IMR-90 (cell line): ENCODE data around the gene HEPHL1. TPM values are rescaled to one million over a fixed set of nuclear protein-coding genes. Genes with fewer than 3 reads are reported as not detected.
A peak's percentile ranks its signal among the peaks of the same experiment; 100 is the strongest.

ENCODE experiments used
- ATAC-seq: fragments of 200-7000 bp; cut with Tn5 transposase; 2 replicates; pipeline ENCODE4 v1.9.1; 2020; ENCODE audit warnings: low read depth, mild to moderate bottlenecking, moderate library complexity
- BruUV-seq: library from RNA; stranded (reverse); fragments of 400-500 nt; replicated peaks from 2 replicates; lab custom pipeline; 2021; lab: Mats Ljungman, UMichigan
- CTCF ChIA-PET: fragments of 300-600 bp; formaldehyde crosslinking; extraction: SDS; loops from one replicate; lab custom pipeline; 2021; ENCODE audit warnings: antibody characterized with exemption; lab: Yijun Ruan, JAX
- POLR2A ChIA-PET: fragments of 300-600 bp; sonication (Branson Sonifier 250); formaldehyde crosslinking; loops from one replicate; lab custom pipeline; 2022; ENCODE audit warnings: antibody characterized with exemption; ENCODE audit not compliant: unreplicated experiment; lab: Charles Lee
- DNase-seq: peaks from one replicate; pipeline ENCODE4 v3.0.0; 2013
- H2AFZ ChIP-seq: replicated peaks from 2 replicates; pipeline ENCODE3; 2013; ENCODE audit warnings: low read length, mild to moderate bottlenecking; ENCODE audit not compliant: poor library complexity
- H2AK5ac ChIP-seq: 2 replicates; pipeline ENCODE4 v1.6.1; 2013; ENCODE audit warnings: low read depth, low read length, inconsistent platforms
- H2AK9ac ChIP-seq: replicated peaks from 2 replicates; pipeline ENCODE3; 2013; ENCODE audit warnings: mild to moderate bottlenecking, low read depth, low read length, moderate library complexity; ENCODE audit not compliant: poor library complexity
- H2BK120ac ChIP-seq: 2 replicates; pipeline ENCODE4 v1.6.1; 2013; ENCODE audit warnings: low read depth, low read length, inconsistent platforms
- H2BK15ac ChIP-seq: 3 replicates; pipeline ENCODE4 v1.6.1; 2013; ENCODE audit warnings: low read depth, low read length, inconsistent platforms
- H2BK20ac ChIP-seq: 2 replicates; pipeline ENCODE4 v1.6.1; 2013; ENCODE audit warnings: low read depth, mild to moderate bottlenecking, inconsistent platforms, low read length, moderate library complexity
- H2BK5ac ChIP-seq: 2 replicates; pipeline ENCODE4 v1.6.1; 2013; ENCODE audit warnings: mild to moderate bottlenecking, low read depth, low read length, inconsistent platforms; ENCODE audit not compliant: poor library complexity, severe bottlenecking
- H3K14ac ChIP-seq: replicated peaks from 2 replicates; pipeline ENCODE4 v1.6.1; 2013; ENCODE audit warnings: low read depth, low read length, inconsistent platforms
- H3K18ac ChIP-seq: 2 replicates; pipeline ENCODE4 v1.6.1; 2013; ENCODE audit warnings: low read depth, low read length, control low read depth
- H3K23ac ChIP-seq: 2 replicates; pipeline ENCODE4 v1.6.1; 2013; ENCODE audit warnings: low read depth, low read length, inconsistent platforms
- H3K27ac ChIP-seq: 2 replicates; pipeline ENCODE4 v1.5.1; 2013; ENCODE audit warnings: mild to moderate bottlenecking, control low read depth, low read length; ENCODE audit not compliant: insufficient read depth
- H3K27me3 ChIP-seq: 2 replicates; pipeline ENCODE4 v1.6.1; 2013; ENCODE audit warnings: low read length; ENCODE audit not compliant: control insufficient read depth, insufficient read depth
- H3K36me3 ChIP-seq: 2 replicates; pipeline ENCODE4 v1.6.1; 2013; ENCODE audit warnings: low read length, mixed read lengths; ENCODE audit not compliant: control insufficient read depth, insufficient read depth
- H3K4ac ChIP-seq: 2 replicates; pipeline ENCODE4 v1.6.1; 2013; ENCODE audit warnings: low read depth, low read length, inconsistent platforms
- H3K4me1 ChIP-seq: 2 replicates; pipeline ENCODE4 v1.6.1; 2013; ENCODE audit warnings: low read length, mixed read lengths; ENCODE audit not compliant: control insufficient read depth, insufficient read depth
- H3K4me2 ChIP-seq: 2 replicates; pipeline ENCODE4 v1.6.1; 2013; ENCODE audit warnings: low read depth, mild to moderate bottlenecking, control low read depth, low read length, moderate library complexity
- H3K4me3 ChIP-seq: 2 replicates; pipeline ENCODE4 v1.5.1; 2013; ENCODE audit warnings: low read depth, mild to moderate bottlenecking, control low read depth, low read length, moderate library complexity; ENCODE audit not compliant: insufficient read depth
- H3K56ac ChIP-seq: 2 replicates; pipeline ENCODE4 v1.6.1; 2013; ENCODE audit warnings: low read length, inconsistent platforms; ENCODE audit not compliant: insufficient read depth; ENCODE audit errors: extremely low read depth
- H3K79me1 ChIP-seq, 2 experiments: 2 replicates each; pipeline ENCODE4 v1.6.1; 2013; ENCODE audit warnings: low read length in 2 of 2, inconsistent platforms in 1 of 2, low read depth in 1 of 2
- H3K9ac ChIP-seq: 2 replicates; pipeline ENCODE4 v1.6.1; 2013; ENCODE audit warnings: low read depth, low read length, control low read depth
- H3K9me1 ChIP-seq: 2 replicates; pipeline ENCODE4 v1.6.1; 2013; ENCODE audit warnings: low read length, inconsistent platforms; ENCODE audit not compliant: insufficient read depth
- H3K9me3 ChIP-seq: 2 replicates; pipeline ENCODE4 v1.6.1; 2013; ENCODE audit warnings: low read length; ENCODE audit not compliant: control insufficient read depth, insufficient read depth
- H4K20me1 ChIP-seq: 2 replicates; pipeline ENCODE4 v1.6.1; 2013; ENCODE audit warnings: low read length, inconsistent platforms; ENCODE audit not compliant: insufficient read depth
- H4K5ac ChIP-seq: 2 replicates; pipeline ENCODE4 v1.6.1; 2013; ENCODE audit warnings: mild to moderate bottlenecking, low read depth, low read length, control low read depth
- H4K8ac ChIP-seq, 2 experiments: 2 replicates each; pipeline ENCODE4 v1.6.1; 2013; ENCODE audit warnings: low read depth in 2 of 2, low read length in 2 of 2, control low read depth in 1 of 2, inconsistent platforms in 1 of 2
- H4K91ac ChIP-seq: 2 replicates; pipeline ENCODE4 v1.6.1; 2013; ENCODE audit warnings: low read depth, low read length, inconsistent platforms; ENCODE audit not compliant: insufficient read depth
- CEBPB ChIP-seq: IDR thresholded peaks from 2 replicates; pipeline ENCODE4 v1.6.1; 2012; ENCODE audit warnings: low read depth, low read length, improper control_type of control experiment
- CHD1 ChIP-seq: IDR thresholded peaks from 2 replicates; pipeline ENCODE4 v1.6.1; 2012; ENCODE audit warnings: low read depth, low read length, improper control_type of control experiment
- FOS ChIP-seq: fragments of 150-350 bp; IDR thresholded peaks from 2 replicates; pipeline ENCODE4 v1.6.1; 2016; ENCODE audit warnings: low read depth, low read length
- MAZ ChIP-seq: IDR thresholded peaks from 2 replicates; pipeline ENCODE4 v1.6.1; 2012; ENCODE audit warnings: low read depth, mild to moderate bottlenecking, low read length, improper control_type of control experiment, moderate library complexity, borderline replicate concordance
- MXI1 ChIP-seq: IDR thresholded peaks from 2 replicates; pipeline ENCODE4 v1.6.1; 2012; ENCODE audit warnings: low read depth, mild to moderate bottlenecking, low read length, moderate library complexity, borderline replicate concordance
- NFE2L2 ChIP-seq: fragments of 150-350 bp; IDR thresholded peaks from 2 replicates; pipeline ENCODE4 v1.6.1; 2016; ENCODE audit warnings: low read depth, mild to moderate bottlenecking, low read length
- POLR2A ChIP-seq: IDR thresholded peaks from 2 replicates; pipeline ENCODE4 v1.6.1; 2012; ENCODE audit warnings: mild to moderate bottlenecking, low read depth, low read length
- RAD21 ChIP-seq: IDR thresholded peaks from 2 replicates; pipeline ENCODE4 v1.6.1; 2012; ENCODE audit warnings: low read length, improper control_type of control experiment
- RFX5 ChIP-seq: IDR thresholded peaks from 2 replicates; pipeline ENCODE4 v1.8.0; 2012; ENCODE audit warnings: low read depth, mild to moderate bottlenecking, low read length, moderate library complexity
- USF2 ChIP-seq: fragments of 150-350 bp; IDR thresholded peaks from 2 replicates; pipeline ENCODE4 v1.6.1; 2017; ENCODE audit warnings: mild to moderate bottlenecking, antibody characterized with exemption, low read length, low read depth
- WGBS, 2 experiments: methylation state at CpG; one replicate each; pipeline versions ENCODE4 v1.1.5 to v1.1.7; 2013; ENCODE audit warnings: missing lambda C conversion rate in 2 of 2; ENCODE audit not compliant: insufficient read length in 1 of 2; ENCODE audit errors: extremely low coverage in 2 of 2; 5-methylcytosine and 5-hydroxymethylcytosine counted together
- dilution Hi-C: fragments of 300-500 bp; cut with HindIII; formaldehyde crosslinking; loops from one replicate; pipeline ENCODE4 v1.14.3; 2018; ENCODE audit warnings: low sequenced_read_pairs; ENCODE audit not compliant: unreplicated experiment
- in situ Hi-C: fragments of 300-500 bp; cut with MboI; formaldehyde crosslinking; loops from 3 replicates; pipeline ENCODE4 v1.14.3; 2019; ENCODE audit warnings: low sequenced_read_pairs, inconsistent platforms, mixed read lengths
- intact Hi-C: fragments of 100-400 bp; cut with micrococcal nuclease; formaldehyde crosslinking; loops from 2 replicates; pipeline ENCODE4 v1.10.0; 2022
- polyA plus RNA-seq, 3 experiments: library from polyadenylated mRNA; depleted of rRNA; stranded (reverse); fragments of >200 nt; gene quantifications; 2 replicates each; pipeline ENCODE4 v1.2.3, GENCODE V29; 2012; ENCODE audit warnings: low replicate concordance in 1 of 3
- total RNA-seq: library from RNA; depleted of rRNA; stranded (reverse); fragments of >200 nt; gene quantifications from 2 replicates; pipeline ENCODE4 v1.2.3, GENCODE V29; 2012

Gene HEPHL1
- total and polyA plus RNA-seq, 2 of the 4 experiments (the other 2 are of a cell fraction): under 0.01 to 0.02 TPM

GRCh38 chr11:94132152-94132558 is 111.0 kb downstream of the HEPHL1 start (continued):
- TF ChIP-seq NFE2L2: peak; percentile 43; the same call in 1 of the 2 replicates

GRCh38 chr11:94132823-94133408 is 111.8 kb downstream of the HEPHL1 start:
- peaks cover 33% of the 10 kb centered on the region for H4K20me1 ChIP-seq
- H4K5ac ChIP-seq: peak overlapping the region; percentile 23; the same call in 1 of the 2 replicates
- TF ChIP-seq CEBPB (no peak), CHD1 (no peak), RAD21 (no peak), POLR2A (no peak), MAZ (no peak), MXI1 (no peak), USF2 (no peak), RFX5 (no peak), FOS (no peak)
- peak overlapping the region; percentile 97 for H3K4ac ChIP-seq
- H2BK15ac ChIP-seq: peak overlapping the region; percentile 67; the same call in 2 of the 3 replicates
- H3K36me3 ChIP-seq: no peaks in the 10 kb centered on the region
- 60% methylated on average over 1 of the region's 4 CpGs; no CpG with 5 or more reads in 1 of the 2 experiments for WGBS, 2 experiments
- CTCF ChIA-PET: interaction anchor here (0.6 to 0.7 kb wide), 2 partner anchors 572 to 703 kb away, joined by 3 read pairs; no protein-coding TSS in a partner anchor
- peak overlapping the region; percentile 79 for H2AK5ac ChIP-seq
- POLR2A ChIA-PET: no interaction called here
- peak overlapping the region; percentile 67 for H3K23ac ChIP-seq
- peak overlapping the region; percentile 2; the same call in 1 of the 2 replicates for H3K27ac ChIP-seq
- no TSS peak for BruUV-seq
- H3K79me1 ChIP-seq: peaks cover 12 to 72% of the 10 kb centered on the region in 2 experiments; a peak in 3 of 4 replicates
- no peaks in the 10 kb centered on the region for H3K27me3 ChIP-seq
- no peaks in the 10 kb centered on the region for H3K9me3 ChIP-seq
- no peak for ATAC-seq
- in situ Hi-C loops (loop anchor here (10.0 to 25.0 kb wide), 4 partner anchors 398 to 1121 kb away; partner anchors contain the start of gene AMOTL1), intact Hi-C loops (loop anchor here (5.0 kb wide), 1 partner anchor 359 kb away; the partner anchor contains the start of genes ANKRD49 and MRE11), dilution Hi-C loops (no loop called here)
- peak overlapping the region; percentile 49; the same call in 1 of the 2 replicates for H3K18ac ChIP-seq
- no peak overlapping the region for H3K56ac ChIP-seq
- no peak overlapping the region for H3K4me3 ChIP-seq
- no peak overlapping the region for H3K9ac ChIP-seq
- H2BK120ac ChIP-seq: peak overlapping the region; percentile 60; the same call in 1 of the 2 replicates
- H3K14ac ChIP-seq: peak overlapping the region; percentile 72
- peak overlapping the region; percentile 17 to 44; a peak in 2 of 4 replicates for H4K8ac ChIP-seq
- peak overlapping the region; percentile 77 for H4K91ac ChIP-seq
- no peak overlapping the region for H2AFZ ChIP-seq
- H3K4me1 ChIP-seq: peaks cover 31% of the 10 kb centered on the region
- H2AK9ac ChIP-seq: peak overlapping the region; percentile 13
- H3K9me1 ChIP-seq: peaks cover 26% of the 10 kb centered on the region
- DNase-seq: no peak
- peak overlapping the region; percentile 67 for H2BK5ac ChIP-seq
- H3K4me2 ChIP-seq: no peak overlapping the region
- peak overlapping the region; percentile 27; the same call in 1 of the 2 replicates for H2BK20ac ChIP-seq
